ENCODE results near the gene MTNR1B.

The MTNR1B gene

DNA sequence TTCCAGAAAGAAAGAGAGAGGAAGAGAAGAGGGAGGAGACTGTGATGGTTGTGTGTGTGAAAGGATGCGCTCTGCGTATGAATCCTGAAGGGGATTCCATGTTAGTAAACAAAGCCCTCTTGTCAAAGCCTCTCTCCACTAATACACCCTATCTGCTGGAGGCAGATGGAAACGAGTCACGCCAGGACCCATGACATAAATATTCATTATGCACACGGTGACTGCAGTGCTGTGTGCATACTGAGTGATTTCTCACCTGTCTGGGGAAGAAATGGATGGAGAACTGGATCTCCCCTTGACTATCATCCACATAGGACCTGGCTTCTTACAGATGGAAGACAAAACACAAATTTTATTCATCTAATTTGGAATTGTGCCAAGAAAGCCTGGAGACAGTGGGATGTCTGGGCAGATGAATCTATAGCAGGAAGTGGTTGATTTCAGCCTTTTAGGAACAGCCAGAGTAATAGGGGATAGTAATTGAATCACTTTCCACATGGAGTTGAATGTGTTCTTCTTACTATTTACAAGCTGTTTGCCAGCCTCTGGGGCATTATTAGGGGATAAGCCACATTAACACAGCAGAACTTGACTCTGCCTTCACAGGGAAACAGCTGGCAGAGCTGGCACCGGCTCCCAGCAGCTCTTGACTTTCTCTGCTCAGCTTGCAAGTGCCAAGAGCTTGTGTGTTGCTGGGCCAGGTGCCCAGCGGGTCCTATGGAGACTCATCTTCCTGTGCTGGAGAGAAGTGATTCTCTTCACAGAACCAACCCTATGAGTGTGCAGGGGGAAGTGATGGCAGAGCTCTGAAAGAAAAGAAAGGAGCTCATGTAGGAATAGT, 9.0 kb downstream of the MTNR1B start:
- DNase-seq, result no peak

DNA sequence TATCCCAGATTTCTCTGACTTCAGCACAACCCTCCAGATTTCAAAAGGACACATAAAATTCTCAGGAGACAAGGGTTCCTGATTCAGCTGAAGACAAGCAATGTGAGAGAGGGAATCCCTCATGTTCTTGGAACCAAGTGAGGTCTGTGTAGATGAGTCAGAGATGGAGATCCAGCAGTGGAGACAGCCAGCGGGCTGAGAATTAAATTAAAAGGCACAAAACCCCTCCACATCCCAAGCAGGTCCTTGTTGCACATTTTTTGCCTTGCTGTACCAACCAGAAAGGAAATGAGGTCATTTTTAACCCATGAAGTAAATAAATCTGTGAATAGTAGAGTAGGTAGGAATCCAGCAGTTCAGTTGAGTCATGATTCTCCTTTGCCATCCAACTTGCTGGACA, 9.7 kb downstream of the MTNR1B start:
- no peak for DNase-seq

DNA sequence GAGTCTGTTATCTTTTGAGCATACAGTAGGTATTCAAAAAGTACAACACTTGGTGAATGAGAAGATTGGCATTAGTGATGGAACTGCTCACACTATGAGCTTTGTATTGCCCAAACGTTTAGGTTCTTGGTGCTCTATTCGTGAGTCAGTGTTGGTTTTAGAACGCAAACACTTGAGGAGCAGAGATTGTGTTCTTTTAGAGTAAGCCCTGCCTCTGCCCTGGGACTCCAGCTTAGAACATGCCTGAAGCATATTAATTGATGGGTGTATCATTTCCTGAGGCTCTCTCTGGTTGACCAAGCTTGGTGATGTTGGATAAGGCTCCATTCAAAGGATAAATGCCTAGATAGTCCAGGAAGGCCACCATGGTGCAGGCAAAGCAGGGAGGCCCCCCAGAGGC, 10.9 kb downstream of the MTNR1B start:
- no peak for DNase-seq

DNA sequence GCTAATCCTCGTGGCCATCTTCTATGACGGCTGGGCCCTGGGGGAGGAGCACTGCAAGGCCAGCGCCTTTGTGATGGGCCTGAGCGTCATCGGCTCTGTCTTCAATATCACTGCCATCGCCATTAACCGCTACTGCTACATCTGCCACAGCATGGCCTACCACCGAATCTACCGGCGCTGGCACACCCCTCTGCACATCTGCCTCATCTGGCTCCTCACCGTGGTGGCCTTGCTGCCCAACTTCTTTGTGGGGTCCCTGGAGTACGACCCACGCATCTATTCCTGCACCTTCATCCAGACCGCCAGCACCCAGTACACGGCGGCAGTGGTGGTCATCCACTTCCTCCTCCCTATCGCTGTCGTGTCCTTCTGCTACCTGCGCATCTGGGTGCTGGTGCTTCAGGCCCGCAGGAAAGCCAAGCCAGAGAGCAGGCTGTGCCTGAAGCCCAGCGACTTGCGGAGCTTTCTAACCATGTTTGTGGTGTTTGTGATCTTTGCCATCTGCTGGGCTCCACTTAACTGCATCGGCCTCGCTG, 12.1 kb downstream of the MTNR1B start:
- no peak for DNase-seq

DNA sequence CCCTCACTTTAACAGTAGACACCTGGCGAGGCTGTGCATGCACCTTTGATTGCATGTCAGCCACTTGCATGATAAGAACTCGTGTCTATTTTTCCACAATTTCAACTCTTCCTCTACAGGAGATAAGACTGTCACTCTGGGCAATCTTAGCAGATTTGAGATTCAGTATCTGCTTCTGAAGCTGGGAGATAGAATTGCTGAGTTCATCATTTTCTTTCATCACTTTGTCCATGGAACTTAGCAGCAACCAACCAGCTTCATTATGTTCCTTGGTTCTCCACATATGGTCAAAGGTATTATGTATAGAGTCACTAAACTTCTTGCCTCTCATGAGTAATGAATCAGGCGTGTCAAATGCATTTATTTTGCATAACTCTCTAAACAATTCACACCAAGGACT, 17.1 kb downstream of the MTNR1B start:
- no peak for DNase-seq

DNA sequence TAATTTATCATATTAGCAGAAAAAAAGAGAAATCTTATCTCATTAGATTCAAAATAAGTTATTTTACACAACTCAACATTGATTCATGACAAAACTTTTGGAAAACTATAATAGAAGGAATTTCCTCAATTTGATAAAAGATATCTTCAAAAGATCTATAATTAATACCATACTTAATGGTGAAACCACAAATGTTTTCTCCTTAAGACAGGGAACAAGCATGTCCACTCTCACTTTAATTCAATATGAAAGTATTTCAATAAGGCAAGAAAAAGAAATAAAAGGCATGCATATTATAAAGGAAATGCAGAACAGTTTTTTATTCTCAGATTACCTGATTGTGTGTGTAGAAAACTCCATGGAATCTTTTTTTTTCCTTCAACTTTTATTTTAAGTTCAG, 23.6 kb downstream of the MTNR1B start:
- no peak for DNase-seq

DNA sequence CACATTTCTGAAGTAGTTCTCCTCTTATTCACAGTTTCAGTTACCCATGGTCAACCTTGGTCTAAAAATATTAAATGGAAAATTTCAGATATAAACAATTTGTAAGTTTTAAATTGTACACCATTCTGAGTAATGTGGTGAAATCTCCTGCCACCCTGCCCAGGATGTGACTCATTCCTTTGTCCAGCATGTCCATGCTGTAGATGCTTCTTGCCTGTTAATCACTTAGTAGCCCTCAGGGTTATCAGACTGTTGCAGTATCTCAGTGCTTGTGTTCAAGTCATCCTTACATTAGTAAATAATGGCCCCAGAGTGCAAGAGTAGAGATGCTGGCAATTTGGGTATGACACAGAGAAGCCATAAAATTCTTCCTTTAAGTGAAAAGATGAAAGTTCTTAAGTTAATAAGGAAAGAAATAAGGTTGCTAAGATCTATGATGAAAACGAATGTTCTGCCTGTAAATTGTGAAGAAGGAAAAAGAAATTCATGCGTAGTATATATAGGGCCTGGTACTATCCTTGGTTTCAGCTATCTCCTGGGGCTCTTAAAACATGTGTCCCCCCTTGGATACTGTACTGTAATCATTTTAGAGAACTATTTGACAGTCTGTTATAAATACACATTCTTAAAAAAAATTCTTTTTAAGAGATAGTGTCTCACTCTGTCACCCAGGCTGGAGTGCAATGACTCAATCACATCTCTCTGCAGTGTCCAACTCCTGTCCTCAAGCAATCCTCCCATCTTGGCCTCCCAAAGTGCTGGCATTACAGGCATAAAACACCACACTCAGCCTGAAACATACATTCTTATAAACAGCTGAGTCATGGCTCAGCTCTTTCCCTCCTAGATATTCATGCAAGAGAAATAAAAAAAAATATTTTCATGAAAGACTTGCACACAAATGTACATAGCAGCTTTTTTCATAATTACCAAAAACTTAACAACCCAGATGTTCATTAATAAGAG, 31.3 kb downstream of the MTNR1B start:
- DNase-seq, result no peak

DNA sequence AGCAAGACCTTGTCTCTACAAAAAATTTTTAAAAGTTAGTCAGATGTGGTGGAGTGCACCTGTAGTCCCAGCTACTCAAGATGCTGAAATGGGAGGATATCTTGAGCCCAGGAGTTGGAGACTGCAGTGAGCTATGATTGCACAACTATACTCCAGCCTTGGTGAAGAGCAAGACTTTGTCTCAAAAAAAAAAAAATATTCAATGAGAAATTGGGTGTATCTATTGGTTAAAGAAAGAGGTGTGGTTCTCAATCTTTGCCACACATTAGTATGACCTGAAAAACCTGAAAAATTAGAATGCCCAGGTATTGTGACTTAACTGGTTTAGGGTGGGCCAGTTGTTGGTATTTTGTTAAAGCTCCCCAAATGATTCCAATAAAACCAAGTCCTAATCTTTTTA, 32.4 kb downstream of the MTNR1B start:
- no peak for DNase-seq

DNA sequence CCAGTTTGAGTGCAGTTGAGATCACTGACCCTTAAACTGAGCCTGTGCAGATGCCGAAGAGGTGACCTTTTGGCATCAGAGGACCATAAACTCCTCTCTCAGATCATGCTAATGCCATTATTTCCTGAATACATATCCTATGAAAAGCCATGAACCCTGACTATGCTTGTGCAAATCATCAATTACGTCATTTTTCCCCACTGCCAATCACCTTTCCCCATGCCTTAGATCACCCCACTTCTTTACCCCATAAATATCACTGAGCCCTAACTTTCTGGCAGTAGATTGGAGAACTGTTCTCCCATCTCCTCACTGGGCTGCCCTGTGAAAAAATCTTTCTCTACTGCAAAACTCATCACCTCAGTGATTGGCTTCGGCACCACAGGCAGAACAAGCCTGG, 32.9 kb downstream of the MTNR1B start:
- no peak for DNase-seq

DNA sequence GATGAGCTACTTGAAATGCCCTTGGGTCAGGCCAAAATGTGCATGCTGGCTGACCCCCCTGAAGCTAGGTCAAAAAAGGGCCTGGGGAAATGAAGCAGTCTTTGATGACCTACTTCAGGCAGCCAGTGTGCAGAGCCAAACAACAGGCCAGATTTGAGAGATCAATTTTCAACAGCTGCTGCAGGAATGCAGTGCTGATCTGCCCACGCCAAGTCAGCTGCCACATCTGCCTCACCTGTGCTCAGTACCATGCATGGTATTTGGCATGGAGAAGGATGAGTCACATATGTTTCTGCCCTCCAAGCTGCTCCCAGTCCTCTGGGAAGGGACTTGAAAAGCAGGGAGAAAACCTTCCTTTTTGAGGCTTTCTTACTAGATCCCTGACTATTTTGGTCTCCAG, 35.8 kb downstream of the MTNR1B start:
- DNase-seq, result no peak

DNA sequence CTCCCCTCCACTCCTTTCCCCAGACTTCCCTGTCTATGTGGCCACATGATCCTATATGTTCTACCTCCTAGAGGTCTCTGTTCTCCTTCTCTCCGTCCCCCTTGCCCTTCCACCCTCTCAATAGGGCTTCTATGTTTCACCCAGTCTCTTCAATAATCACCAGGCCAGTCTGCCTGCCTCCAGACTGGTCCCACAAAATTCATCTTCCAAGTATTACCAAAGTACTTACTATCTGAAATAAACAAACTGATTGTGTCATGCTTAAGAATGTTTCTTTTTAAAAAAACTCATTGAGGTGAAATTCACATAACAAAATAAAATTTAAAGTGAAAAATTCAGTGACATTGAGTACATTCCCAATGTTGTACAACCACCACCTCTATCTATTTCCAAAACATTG, 44.2 kb downstream of the MTNR1B start:
- no peak for DNase-seq

DNA sequence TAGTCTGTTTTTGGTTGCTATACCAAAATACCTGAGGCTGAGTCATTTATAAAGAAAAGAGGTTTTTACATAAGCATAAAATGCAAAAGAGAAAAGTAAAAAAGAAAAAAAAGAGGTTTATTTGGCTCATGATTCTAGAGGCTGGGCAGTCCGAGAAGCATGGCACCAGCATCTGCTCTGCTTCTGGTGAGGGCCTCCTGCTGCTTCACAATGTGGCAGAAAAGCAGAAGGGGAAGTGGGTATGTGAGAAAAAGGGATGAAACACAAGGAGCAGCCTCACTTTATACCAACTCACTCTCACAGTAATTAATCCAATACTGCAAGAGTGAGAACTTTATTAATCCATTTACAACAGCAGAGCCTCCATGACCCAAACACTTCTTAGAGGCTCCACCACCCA, 47.1 kb downstream of the MTNR1B start:
- DNase-seq, result no peak

DNA sequence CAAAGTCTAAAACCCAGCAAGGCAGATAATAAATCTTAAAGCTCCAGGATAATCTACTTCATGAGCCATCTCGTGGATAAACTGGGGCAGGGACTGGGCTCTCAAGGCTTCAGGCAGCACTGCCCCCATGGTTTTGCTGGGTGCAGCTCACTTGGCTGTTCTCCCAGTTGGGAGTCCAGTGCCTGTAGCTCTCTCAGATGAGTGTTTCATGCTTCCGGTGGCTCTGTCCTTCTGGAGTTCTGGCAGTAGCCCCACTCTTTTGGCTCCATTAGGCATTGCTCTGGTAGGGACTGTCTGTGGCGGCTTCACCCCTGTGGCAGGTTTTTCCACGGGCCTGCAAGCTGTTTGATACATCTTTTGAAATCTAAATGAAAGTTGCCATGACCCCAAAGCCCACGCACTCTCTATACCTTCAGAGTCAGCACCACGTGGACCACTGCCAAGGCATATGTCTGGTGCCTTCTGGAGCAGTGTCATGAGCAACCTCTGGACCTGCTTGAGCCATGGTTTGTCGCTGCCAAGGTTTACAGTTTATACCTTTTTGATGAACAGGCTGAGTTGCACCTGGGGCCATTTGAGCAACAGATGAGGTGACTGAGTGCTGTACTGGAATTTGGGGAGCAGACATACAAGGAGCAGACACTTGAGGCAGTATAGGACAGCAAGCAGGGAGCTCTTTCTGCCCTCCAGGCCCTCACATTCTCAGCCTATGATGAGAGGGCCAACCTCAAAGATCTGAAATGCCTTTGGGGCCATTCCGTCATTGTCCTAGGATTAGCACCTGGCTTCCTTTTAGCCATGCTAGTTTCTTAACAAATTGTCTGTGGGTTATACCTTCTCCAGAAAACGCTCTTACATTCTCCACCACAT, 48.6 kb downstream of the MTNR1B start:
- DNase-seq, result no peak

DNA sequence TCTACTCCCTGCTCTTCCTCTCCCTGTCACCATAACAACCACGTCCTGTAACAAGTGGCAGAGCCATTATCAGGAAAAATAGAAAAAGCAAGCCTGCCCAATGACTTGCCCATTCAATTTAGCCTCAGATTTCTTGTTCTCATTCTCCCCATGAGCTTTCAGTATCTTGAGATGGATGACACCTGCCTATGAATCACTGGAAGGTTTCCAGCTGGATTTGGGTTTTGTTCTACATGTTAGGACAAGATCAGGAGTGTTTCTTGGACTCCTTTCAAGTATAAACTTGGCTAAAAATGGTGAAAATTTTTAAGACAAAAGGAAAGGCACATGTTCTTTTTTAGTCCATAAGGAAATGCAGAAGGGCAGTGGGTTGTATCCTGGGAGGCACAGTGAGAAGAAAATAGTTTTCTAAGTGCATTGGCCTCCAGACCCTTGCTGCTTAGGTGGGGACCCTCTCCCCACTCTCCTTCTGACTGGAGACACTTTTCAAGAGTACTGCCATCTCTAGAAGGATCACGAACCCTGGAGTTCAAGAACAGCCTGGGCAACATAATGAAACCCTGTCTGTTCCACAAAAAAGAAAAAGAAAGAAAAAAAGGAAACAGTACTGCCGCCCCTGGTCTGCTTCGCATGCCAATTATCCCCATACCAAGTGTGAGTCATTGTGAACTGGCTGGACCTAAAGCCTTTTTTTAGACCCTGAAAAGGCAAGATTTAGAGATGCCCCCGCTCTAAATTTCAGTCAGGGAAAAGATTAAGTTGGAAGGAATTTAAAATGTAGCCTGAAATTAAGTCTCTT, 51.0 kb downstream of the MTNR1B start:
- no peak for DNase-seq

DNA sequence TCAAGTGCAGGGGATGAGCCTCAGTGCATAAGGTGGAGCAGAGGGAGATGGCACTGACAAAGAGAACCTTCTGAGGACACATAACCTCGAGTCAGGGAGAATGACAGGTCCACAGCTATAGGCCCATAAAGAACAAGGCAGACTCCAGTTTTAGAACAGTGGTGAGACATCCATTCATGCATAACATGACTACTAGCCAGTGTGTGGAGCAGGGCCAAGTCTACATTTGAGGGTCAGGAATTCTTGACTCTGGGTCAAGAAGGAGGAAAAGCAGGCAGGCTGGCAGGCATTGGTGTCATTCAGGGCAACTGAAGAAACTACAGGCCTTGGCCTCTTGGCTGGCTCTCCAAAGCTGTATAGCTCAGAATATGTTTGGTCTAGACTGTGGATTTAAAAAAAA, 54.9 kb downstream of the MTNR1B start:
- no peak for DNase-seq

DNA sequence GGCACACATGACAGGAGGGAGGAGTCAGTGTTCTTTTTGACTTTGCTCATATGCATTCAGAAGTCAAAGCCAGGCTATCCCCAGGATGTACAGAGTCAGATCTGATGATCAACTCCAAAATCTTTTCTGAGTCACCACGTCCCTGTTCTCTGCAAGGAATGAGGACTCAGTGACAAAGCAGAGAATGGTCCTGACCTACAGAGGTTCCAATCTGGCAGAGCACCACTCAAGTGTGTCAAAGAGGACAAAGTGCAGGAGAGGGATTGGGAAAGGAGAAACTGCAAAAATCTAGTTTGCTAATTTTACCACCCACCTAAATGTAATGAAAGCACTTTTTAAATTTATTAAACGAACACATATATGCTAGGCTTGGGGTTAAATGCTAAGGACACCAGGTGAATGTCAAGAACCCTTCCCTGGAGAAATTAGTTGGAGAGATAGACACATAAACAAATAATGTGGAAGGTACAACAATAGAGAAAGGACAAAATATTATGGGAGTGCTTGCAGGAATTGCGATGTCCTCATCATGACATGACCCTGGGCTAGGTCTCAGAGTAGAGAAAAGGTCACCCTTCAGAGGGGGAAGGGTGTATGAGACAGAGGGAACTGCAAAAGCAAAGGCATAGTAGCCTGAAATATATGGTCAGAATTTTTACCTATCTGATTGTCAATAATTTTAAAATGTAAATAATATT, 56.3 kb downstream of the MTNR1B start:
- no peak for DNase-seq

DNA sequence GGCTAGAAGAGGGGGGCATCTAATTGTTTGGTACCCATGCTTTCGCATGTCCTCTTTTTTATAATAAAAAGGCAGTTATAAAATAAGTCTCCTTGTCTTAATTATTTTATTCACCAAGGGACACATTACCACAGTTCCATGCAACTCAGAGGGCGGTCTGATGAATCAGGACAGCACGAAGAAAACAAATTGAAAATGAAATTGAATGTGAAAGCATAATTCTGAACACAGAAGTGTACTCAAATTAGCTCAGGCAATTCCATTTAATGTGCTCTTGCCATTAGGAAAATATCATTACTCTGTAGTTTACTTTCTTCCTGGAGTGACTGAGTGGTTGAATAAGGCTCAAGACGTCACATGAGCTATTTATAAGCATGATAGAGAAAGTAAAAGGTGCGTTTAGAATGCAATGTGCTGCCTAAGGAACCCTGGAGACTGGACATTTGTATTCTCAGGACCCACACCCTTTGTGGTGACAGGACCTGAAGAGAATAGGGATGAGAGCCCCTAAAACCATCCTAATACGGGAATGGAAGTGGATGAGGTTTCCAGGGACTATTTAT, 59.6 kb downstream of the MTNR1B start:
- DNase-seq, result no peak

DNA sequence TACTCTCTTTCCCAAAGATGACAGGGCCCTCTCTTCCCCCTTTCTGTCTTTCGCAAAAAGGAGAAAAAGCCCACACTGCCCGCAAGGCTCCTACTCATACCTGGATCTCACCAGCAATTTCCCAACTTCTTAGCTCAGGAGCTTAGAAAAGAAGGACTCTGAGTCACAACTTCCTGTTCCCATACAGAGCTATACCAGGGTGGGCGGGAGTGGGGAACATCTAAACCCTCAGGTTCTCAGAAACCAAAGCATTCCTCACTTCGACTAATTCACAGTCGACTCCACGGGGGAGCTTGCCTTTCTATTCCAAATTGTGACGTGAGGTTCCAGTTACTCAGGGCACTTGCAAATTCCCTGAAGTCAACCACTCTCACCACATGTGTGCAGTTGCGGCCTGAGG, 61.9 kb downstream of the MTNR1B start:
- DNase-seq, result no peak

Data from stimulated activated CD4-positive, alpha-beta T cell treated with anti-CD3 and anti-CD28 coated beads, Interleukin-2, amount 100 ng/mL, for 24 hours (primary cell).